Activated CD8-positive, alpha-beta T cell treated with anti-CD3 and anti-CD28 coated beads for 36 hours (primary cell): ENCODE data around the gene IFT122. TPM values are rescaled to one million over a fixed set of nuclear protein-coding genes. Genes with fewer than 3 reads are reported as not detected.

Experiments used
- ATAC-seq: fragments of 200-7000 bp; cut with Tn5 transposase; one replicate; pipeline ENCODE4 v1.10.0; 2021; ENCODE audit warnings: mild to moderate bottlenecking, moderate library complexity
- CTCF ChIA-PET: fragments of 350-600 bp; sonication (Branson Sonifier 250); formaldehyde crosslinking; loops from one replicate; lab custom pipeline; 2021; ENCODE audit warnings: antibody characterized with exemption; lab: Charles Lee
- POLR2A ChIA-PET: fragments of 350-600 bp; sonication (Branson Sonifier 250); formaldehyde crosslinking; loops from one replicate; lab custom pipeline; 2021; ENCODE audit warnings: antibody characterized with exemption; lab: Charles Lee
- DNase-seq: peaks from one replicate; pipeline ENCODE4 v3.0.0-alpha.2; 2020
- H3K27ac Mint-ChIP-seq: one replicate; pipeline ENCODE4 v1.8.0; 2021; ENCODE audit warnings: mild to moderate bottlenecking, mixed read lengths
- H3K27me3 Mint-ChIP-seq: one replicate; pipeline ENCODE4 v1.8.0; 2021; ENCODE audit warnings: mixed read lengths
- H3K36me3 Mint-ChIP-seq: one replicate; pipeline ENCODE4 v1.8.0; 2021; ENCODE audit warnings: low read depth, mixed read lengths
- H3K4me1 Mint-ChIP-seq: one replicate; pipeline ENCODE4 v1.8.0; 2021; ENCODE audit warnings: low read depth, mixed read lengths
- H3K4me3 Mint-ChIP-seq: one replicate; pipeline ENCODE4 v1.8.0; 2021; ENCODE audit warnings: mild to moderate bottlenecking, moderate library complexity, mixed read lengths
- H3K9me3 Mint-ChIP-seq: one replicate; pipeline ENCODE4 v1.8.0; 2021; ENCODE audit warnings: mixed read lengths
- CTCF ChIP-seq: fragments of 200-600 bp; IDR thresholded peaks from one replicate; pipeline ENCODE4 v1.8.0; 2022; ENCODE audit warnings: antibody characterized with exemption, mild to moderate bottlenecking
- intact Hi-C: fragments of 100-400 bp; cut with micrococcal nuclease; formaldehyde crosslinking; loops from one replicate; pipeline ENCODE4 v1.10.0; 2022
- total RNA-seq, 2 experiments: library from RNA; stranded (reverse); gene quantifications; one replicate each; pipeline ENCODE4 v1.2.3, GENCODE V29; 2021

The IFT122 gene
- total RNA-seq, 2 experiments from 2014 or later = 18.9 to 20.4 TPM

- TF ChIP-seq CTCF = no peak
- no peak overlapping the region for H3K27ac Mint-ChIP-seq
- POLR2A ChIA-PET = no interaction called here
- ATAC-seq (no peak), DNase-seq (no peak)
- no peaks in the 10 kb centered on the region for H3K9me3 Mint-ChIP-seq
- H3K4me3 Mint-ChIP-seq = no peak overlapping the region
- intact Hi-C loops = no loop called here
- H3K4me1 Mint-ChIP-seq = no peaks in the 10 kb centered on the region
- CTCF ChIA-PET = no interaction called here
- H3K27me3 Mint-ChIP-seq = no peaks in the 10 kb centered on the region
- no peaks in the 10 kb centered on the region for H3K36me3 Mint-ChIP-seq
Measured at GRCh38 chr3:129517516-129517915, 77.5 kb downstream of the IFT122 start.

- no peaks in the 10 kb centered on the region for H3K36me3 Mint-ChIP-seq
- TF ChIP-seq CTCF = no peak
- ATAC-seq (no peak), DNase-seq (no peak)
- no peak overlapping the region for H3K4me3 Mint-ChIP-seq
- ChIA-PET POLR2A (interaction anchor here (0.9 kb wide), 1 partner anchor 11 kb away, joined by 3 read pairs; no protein-coding TSS in a partner anchor), CTCF (no interaction called here)
- no peak overlapping the region for H3K27ac Mint-ChIP-seq
- no peaks in the 10 kb centered on the region for H3K27me3 Mint-ChIP-seq
- H3K4me1 Mint-ChIP-seq = no peaks in the 10 kb centered on the region
- intact Hi-C loops = no loop called here
- no peaks in the 10 kb centered on the region for H3K9me3 Mint-ChIP-seq
Measured at GRCh38 chr3:129518038-129518561, 78.1 kb downstream of the IFT122 start.

GRCh38 chr3:129518581-129518980, 78.6 kb downstream of the IFT122 start:
- Mint-ChIP-seq H3K27ac (no peak overlapping the region), H3K4me3 (no peak overlapping the region), H3K27me3 (no peaks in the 10 kb centered on the region), H3K4me1 (no peaks in the 10 kb centered on the region), H3K9me3 (no peaks in the 10 kb centered on the region), H3K36me3 (no peaks in the 10 kb centered on the region)
- CTCF ChIA-PET = no interaction called here
- intact Hi-C loops = no loop called here
- DNase-seq (no peak), ATAC-seq (no peak)
- POLR2A ChIA-PET = interaction anchor here (0.9 kb wide), 1 partner anchor 11 kb away, joined by 3 read pairs; no protein-coding TSS in a partner anchor
- no peak for TF ChIP-seq CTCF

- Mint-ChIP-seq H3K9me3 (no peaks in the 10 kb centered on the region), H3K27ac (no peak overlapping the region), H3K4me1 (no peaks in the 10 kb centered on the region), H3K27me3 (no peaks in the 10 kb centered on the region), H3K36me3 (no peaks in the 10 kb centered on the region), H3K4me3 (no peak overlapping the region)
- no peak for TF ChIP-seq CTCF
- intact Hi-C loops = no loop called here
- ATAC-seq = no peak
- CTCF ChIA-PET = no interaction called here
- DNase-seq = no peak
- POLR2A ChIA-PET = no interaction called here
Measured at GRCh38 chr3:129519449-129519848, 79.4 kb downstream of the IFT122 start.

GRCh38 chr3:129519896-129520715, 80.1 kb downstream of the IFT122 start:
- H3K4me1 Mint-ChIP-seq = no peaks in the 10 kb centered on the region
- DNase-seq (no peak), ATAC-seq (no peak)
- POLR2A ChIA-PET = no interaction called here
- no peak overlapping the region for H3K27ac Mint-ChIP-seq
- no peak overlapping the region for H3K4me3 Mint-ChIP-seq
- no peaks in the 10 kb centered on the region for H3K9me3 Mint-ChIP-seq
- intact Hi-C loops = no loop called here
- CTCF ChIA-PET = no interaction called here
- H3K36me3 Mint-ChIP-seq = no peaks in the 10 kb centered on the region
- TF ChIP-seq CTCF = no peak
- no peaks in the 10 kb centered on the region for H3K27me3 Mint-ChIP-seq
